Stimulated activated naive CD8-positive, alpha-beta T cell treated with anti-CD3 and anti-CD28 coated beads, Interleukin-15, Interleukin-2, amounts not matched to agents 100 U/mL and 50 U/mL, for 24 hours (primary cell): ENCODE data around the gene ANO3.
"Not testable (repeated sequence)": the region's sequence is repeated elsewhere in the genome, so short reads cannot be mapped to it uniquely, and the experiment has no call there.

Experiments used
- ATAC-seq: fragments of 150-1000 bp; cut with Tn5 transposase; one replicate; pipeline ENCODE4 v1.10.0; 2021
- DNase-seq: peaks from one replicate; pipeline ENCODE4 v3.0.0; 2021

Gene ANO3

DNA sequence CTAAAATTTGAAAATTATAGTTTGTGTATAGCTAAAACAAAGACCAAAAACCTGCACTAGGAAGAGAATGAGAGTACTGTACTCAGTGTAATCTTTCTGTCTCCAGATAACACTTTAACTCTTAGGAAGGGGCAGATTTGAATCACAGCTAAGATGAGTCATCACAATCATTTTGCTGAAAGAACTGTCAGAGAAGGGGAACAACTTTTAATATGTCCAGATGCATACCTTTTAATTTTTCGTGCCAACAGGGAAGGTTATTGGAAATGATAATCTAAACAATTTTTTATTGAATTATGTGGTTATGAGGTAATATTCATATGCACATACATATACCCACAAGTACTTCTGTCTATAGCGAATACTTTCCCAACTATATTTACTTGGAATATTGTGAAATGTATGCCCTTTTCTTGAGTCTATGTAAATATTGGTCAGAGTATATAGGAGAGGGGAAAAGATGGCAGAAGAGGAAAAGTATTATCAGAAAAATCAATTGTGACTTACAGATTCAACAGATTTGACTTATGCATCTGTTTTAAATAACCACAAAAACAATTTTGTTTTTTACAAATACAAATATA lies 291.2 kb downstream of the ANO3 start:
- DNase-seq, result no peak
- ATAC-seq, result no peak

DNA sequence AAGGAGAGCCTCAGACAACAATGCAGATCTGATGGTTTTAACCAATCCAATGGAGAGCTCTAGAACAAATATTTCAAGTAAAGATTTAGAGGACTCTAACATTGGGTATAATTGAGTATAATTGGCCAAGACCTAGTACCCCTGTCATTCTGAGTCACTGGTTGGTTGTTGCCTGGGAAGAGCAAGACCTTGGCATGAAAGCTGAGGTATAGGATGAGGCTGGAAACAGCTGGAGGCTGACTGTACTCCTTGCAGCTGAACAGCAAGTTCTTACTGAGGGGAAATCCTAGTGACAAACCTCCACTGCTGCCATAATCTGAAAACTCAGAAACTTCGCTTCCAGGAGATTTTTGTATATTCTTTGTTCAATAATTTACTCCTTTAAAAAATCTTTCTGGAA lies 294.4 kb downstream of the ANO3 start:
- ATAC-seq (no peak), DNase-seq (no peak)

DNA sequence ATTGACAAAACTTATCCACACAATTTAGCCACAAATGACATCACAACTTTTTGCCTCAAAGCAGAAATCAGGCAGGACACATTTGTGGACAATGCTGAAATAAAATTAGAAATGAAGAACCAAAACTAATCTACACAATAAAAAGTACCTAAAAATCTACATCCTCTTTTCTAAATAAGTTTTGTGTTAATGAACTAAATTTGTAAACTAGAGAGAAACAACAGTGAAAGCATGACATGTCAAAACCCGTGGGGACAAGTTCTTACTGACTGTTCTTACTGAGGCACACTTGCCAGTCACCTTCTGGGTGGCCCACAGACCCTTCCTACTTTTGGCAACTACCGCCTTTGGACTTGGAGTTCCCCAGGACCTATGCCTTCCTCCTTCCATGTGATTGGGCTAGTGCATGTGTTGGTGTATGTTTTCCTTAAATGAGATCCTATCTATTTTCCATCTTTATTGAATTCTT lies 300.8 kb downstream of the ANO3 start:
- ATAC-seq (no peak), DNase-seq (no peak)

DNA sequence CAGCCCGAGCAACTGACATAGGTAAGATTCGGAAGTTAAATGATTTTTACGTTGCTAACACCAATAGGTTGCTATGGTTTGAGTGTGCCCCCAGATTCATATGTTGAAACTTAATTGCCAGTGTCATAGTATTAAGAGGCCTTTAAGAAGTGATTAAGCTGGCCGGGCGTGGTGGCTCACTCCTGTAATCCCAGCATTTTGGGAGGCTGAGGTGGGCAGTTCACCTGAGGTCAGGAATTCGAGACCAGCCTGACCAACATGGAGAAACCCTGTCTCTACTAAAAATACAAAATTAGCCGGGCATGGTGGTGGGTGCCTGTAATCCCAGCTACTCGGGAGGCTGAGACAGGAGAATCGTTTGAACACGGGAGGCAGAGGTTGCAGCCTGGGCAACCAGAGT lies 311.4 kb downstream of the ANO3 start:
- not testable (repeated sequence) for DNase-seq, ATAC-seq

DNA sequence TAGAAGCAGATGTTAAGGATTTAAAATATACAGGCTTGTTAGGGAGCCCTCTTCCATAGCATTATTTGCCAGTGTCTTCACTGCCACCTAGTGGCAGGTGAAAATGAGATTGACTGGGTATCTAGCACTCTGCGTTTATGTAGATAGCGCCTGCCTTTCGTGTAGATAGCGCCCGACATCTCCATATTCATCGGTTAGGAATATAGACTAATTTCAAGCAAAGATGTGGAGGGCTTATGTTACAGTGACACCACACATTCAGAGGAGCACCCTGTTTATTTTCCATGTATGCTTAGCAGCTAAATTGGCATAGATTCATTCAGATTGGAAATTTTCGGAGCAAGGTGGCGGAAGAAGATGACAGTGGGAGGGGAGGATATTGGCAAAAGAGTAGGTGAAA lies 318.0 kb downstream of the ANO3 start:
- peak; percentile 57 for ATAC-seq
- DNase-seq, result peak; percentile 30

DNA sequence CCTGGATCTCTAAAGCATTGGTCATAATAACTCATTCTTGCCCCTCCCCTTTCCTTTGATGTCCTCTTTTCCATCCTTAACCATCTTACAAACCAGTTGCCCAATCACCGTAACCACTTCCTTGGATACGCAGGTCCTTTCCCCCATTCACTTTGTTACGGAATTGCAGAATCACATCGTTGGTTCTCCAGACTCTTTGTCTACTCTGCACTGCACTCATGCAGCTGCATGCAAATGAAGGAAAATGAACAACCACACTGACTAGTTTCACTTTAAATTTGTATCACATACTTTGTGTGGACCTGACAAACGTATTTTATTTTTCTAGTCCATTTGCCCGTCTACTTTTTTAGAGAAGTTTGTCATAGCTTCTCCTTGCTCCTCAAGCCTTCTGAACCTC lies 320.0 kb downstream of the ANO3 start:
- no peak for DNase-seq
- no peak for ATAC-seq

DNA sequence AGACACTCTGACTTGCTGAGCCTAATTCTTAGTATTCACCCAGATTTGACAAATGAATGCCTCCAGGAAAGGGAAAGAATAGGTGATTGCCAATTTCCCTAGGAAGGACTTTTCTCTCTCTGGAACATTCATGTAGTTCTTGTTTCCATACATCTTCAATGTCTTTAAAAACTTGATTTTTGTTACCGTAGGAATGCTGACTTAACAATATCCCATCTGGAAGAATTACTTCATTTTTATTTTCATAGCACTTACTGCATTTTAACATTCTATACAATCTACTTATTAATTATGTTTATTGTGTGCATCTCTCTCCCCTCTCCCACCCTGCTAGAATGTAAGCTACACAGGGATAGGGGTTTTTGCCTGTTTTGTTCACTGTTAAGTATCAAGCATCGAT lies 323.4 kb downstream of the ANO3 start:
- ATAC-seq, result no peak
- no peak for DNase-seq

DNA sequence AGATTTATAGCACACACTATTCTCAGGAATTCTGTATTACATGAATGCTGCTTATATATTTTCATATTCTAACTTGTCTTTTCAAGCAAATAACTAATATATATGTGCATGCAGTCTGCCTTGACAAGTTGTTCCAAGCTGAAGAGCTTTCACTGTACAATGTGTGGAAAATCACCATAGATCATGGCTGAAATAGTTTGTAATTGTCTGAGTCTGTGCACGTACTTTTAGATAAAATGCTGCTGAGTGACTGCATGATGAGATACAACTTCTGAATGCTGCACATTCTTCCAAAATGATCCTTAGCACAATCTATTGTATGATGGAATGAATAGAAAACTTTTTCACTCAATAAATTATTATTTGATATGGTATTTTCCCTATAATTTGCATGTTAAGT lies 331.0 kb downstream of the ANO3 start:
- DNase-seq (no peak), ATAC-seq (no peak)

DNA sequence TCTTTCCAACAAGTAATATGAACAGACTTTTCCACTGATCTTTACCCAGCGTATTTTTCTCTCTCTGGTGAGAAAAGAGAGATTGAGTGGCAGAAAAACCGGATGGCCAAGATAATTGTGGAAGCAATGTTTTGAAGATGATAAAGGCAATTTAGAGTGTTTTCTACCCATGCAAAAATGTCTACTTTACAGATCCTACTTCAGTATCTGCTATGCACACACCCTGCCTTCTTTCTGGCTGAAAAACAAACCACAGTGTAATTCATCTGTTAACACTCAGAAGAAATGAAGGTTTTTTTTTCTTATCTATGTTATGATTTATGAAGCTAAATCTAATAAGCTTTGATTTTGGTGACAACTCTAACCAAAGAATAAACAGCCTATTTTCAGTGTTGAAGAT lies 333.1 kb downstream of the ANO3 start:
- ATAC-seq (no peak), DNase-seq (no peak)

DNA sequence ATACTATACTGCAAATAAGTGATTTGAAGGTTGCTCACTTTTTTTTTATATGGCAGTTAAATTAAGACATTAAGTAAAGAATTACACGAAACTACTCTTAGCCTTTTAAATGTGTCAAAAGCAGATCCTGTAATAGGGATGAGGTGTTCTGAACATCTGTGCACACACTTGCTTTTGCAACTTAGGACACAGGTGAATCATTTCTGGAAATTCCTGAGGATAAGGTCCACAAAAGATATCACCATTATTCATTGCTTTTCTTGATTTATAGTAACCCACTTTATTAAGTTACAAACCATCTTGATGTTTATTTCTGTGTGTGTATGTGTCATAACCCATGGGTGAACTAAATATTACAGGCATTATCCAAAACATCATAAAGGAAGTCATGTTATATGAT lies 334.0 kb downstream of the ANO3 start:
- no peak for DNase-seq
- no peak for ATAC-seq

DNA sequence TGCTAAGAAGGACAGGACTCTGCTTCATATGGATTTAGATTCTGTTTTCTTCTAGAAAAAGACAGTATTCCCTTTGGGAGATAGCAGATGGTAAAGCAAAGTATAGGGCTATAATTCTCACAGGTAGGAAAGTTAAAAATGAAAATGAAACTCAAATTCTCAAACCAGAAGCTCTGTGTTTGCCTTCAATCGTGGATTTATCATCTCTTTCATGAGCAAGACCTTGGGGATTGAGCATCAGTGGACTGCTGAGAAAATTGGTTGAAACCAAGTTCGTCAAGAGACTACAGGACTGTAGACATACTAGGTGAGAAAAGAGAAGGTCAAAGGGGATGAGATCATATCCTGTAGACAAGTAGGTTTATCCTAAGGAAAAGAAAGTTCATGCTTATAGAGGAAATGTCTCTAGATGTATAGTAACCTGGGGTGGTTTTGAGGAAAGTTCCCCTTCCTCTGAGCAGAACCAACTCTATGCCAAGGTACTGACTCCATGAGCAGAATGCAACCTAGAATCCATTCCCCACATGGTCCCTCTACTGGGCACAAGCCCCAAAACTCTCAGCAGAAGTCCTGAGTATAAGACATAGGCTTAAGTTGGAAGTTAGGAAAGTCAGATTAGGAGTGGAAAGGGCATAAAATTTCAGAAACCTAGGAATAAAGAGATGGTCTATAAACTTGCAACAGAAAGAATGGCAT lies 343.5 kb downstream of the ANO3 start:
- ATAC-seq (no peak), DNase-seq (no peak)

DNA sequence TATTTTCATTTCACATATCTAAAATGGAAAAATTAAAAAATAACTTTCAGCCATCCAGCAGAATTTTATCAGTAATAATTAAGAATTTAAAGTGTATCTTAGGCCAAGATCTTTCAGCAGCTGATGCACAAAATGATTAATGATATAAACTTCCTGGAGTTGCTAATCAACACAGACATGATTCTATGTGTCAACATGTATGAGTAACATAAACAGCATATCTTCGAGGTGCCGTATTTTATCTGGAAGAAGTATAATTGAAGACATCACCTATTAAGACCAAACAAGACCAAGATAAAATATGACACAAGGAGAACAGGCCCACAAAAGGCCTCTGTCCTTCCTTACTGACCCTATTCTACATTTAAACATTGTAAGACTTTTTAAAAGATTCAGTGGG lies 344.7 kb downstream of the ANO3 start:
- DNase-seq (no peak), ATAC-seq (no peak)

DNA sequence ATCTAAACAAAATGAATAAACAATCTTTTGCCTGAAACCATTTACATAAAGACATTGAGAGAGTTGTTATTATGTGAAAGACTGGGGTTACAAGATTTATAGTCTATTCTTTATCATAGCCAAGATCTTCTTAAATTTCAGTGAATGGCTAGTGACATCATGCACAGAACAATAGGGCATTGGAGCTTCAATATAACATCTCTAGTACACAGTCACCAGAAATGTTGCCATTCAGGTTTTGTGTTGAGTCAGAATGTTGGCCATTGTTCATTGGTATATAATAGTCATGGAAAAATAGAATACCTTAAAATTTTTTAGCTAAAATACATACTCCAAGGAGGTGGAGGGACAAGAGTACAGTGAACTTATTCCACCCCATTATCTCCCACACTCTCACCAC lies 345.6 kb downstream of the ANO3 start:
- ATAC-seq (no peak), DNase-seq (no peak)

DNA sequence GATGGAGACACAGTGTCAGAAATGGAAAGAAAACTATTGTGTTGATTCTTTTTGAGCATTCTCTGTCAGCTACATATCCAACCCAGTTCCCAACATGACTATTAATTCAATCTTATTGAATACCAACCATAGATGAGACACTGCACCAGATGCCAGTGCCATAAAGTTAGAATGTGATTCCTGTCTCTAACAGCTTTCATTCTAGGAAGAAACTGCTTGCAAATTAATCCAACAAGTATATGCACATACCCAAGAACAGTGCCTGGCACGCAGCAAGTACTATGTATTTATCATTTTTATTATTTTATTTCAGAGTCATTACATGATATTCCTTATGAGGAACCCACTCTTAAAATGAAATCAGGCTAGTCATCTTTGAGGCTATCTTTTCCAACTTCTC lies 355.4 kb downstream of the ANO3 start:
- ATAC-seq (no peak), DNase-seq (no peak)

DNA sequence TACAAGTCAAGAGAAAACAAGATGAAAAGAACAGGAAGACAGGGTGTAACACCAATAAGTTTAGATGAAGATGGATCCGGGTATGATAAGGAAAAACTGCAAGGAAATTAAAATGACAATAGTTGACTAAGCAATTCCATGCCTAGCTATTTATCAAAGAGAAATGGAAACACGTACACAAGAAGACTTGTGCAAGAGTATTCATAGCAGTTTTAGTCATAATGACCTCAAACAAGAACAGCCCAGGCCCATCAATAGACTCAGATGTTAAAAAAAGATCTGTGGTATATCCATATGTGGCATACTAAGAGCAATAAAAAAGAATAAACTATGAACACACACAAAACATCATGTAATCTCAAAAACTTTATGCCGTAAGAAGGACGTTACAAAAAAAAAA lies 356.8 kb downstream of the ANO3 start:
- no peak for DNase-seq
- no peak for ATAC-seq

DNA sequence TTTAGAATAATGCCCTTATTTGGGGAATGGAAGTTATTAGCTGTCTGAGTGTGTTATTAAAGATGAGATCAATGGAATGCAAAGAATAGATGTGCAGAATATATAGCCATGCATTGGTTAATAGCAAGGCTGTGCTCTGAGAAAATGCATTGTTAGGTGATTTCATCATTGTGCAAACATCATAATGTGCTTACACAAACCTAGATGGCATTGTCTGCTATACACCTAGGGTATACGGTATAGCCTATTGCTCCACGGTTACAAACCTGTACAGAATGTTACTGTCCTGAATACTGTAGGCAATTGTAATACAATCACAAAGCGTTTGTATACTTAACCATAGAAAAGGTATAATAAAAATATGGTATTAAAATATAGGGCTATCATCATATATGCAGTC lies 364.4 kb downstream of the ANO3 start:
- ATAC-seq, result no peak
- DNase-seq, result no peak

DNA sequence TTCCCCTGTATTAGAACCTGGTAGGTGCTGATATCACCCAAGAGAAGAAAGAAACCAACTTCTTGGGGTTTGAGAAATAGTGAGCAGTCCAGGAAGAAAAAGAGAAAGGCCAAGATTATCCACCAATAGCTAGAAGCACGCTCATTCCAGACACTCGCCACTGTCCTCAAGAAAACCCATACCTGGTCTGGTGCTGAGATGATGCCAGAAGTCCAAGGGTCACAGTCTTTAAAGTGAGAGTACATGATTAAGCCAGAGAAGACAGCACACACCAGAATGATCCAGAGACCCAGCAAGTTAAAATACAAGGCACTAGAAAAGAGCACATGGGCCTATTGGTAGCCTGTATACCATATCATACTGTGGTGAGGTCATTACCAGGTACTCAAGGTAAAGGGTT lies 366.3 kb downstream of the ANO3 start:
- ATAC-seq, result no peak
- DNase-seq, result no peak

DNA sequence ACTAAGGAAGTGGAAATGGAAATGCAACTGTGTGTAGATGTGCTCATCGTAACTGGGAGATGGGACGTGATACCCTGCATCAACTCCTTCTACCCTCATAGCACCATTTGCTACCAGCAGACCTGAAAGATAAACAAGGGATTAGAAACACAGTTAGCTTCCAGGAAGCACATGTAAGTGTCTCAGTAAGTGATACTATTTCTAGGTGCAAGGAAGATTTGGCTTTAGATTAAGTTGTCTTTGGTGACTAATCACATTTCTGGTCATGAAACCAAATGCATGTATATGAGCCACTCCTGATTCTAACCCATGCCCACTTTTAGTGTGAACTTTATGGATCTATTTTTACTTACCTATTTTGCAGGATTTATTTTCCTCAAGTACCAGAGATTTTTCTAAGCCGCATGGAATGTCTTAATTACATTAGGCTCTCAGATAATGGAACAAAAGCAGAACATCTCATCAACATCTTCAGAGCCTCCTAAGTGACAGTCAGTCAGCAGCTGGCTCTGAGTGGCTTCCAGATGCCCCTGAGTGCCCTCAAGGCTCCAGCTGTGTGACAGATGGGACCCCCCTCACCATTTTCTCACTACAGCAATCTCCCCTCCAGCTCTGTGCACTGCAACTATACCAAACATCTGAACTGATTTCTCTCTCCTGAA lies 368.8 kb downstream of the ANO3 start:
- DNase-seq (no peak), ATAC-seq (no peak)

DNA sequence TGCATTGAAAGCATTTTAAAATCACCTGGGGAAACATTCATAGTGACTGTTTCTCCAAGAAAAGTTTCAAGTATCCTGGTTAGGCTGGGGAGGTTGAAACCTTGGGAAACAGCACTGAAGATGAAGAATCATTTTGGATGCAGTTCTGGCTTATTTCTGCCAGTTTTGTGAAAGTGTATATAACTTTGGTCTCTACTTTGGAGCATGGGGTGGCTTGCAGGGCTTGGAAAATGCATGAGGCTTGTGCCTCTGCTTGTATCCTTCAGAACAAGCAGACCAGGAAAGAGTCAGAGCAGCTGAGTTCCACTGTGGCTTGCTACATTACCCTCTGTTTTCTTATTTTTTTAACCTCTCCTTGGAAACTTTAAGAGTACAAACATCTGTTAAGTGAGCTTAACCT lies 370.5 kb downstream of the ANO3 start:
- no peak for DNase-seq
- no peak for ATAC-seq

DNA sequence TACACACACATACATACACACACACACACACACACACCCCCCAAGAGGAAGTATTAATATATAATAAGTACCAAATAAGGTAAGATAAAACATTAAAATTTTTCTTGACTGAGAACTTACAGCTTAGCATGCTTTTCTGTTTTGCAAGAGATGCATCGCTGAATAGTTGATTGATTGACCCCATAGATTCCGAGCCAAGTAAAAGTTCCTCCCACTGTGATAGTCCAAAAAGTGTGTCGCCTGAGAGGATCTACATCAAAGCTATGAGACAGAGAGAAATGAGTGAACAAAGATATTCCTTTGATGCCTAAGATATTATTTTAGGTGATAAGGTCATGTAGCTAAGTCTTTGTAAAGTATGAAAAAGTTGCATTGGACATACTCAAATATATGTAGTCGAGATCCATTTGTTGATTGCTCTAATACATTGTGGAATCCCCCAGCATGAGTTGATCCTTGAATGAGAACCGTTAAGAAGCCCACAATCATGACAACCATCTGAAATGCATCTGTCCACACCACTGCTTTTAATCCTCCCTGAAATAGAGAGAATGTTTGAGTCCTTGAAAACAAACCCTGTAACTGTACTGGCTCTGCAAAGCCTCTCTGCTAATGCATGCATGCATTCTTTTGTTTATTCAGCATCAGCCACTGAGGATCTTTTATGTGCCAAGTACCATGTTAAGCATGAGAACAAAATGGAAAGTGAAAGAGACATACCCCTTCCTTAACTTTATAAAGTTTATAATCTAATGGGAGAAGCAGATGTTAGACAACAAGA lies 371.7 kb downstream of the ANO3 start:
- no peak for DNase-seq
- no peak for ATAC-seq

DNA sequence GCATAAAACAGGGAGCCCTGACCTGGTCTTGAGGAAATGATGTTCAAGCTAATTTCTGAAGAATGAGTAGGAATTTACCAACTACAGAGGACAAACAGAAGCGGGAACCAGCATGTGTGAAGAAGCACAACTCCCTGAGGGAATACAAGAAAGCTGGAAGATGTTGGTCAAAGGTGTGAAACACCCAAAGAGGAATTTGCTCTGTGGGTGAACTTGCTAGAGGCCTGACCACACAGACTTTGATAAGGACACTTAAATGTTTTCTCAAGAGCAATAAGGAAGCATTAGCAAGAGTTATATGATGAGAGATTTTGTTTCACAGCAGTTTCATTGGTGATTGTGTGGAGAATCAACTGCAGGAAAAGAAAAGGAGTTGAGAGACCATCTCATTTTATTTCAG lies 372.3 kb downstream of the ANO3 start:
- DNase-seq (no peak), ATAC-seq (no peak)

DNA sequence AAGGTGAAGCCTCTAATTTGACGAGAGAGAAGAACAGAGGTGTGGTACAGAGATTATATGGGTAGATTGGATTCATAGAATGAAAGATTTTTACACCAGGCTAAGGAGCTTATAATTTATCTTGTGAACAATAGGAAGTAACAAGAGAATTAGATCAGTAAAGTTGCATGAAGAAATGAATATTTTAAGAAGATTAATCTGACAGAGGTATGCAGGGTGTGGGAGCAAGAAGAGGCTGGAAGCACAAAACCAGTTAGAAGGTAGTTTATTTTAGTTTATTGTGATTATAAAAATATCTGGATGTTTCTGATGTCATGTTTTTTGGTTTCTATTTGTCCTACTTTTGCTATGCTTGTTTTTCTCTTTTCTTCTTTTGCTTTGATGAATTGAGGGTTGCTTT lies 374.3 kb downstream of the ANO3 start:
- ATAC-seq (no peak), DNase-seq (no peak)
